Myocyte (in vitro differentiated cells): ENCODE results near the gene MBTPS1. TPM values are rescaled to one million over a fixed set of nuclear protein-coding genes. Genes with fewer than 3 reads are reported as not detected.

Source experiments
- DNase-seq: peaks from one replicate; pipeline ENCODE4 v3.0.0-alpha.2; 2012; ENCODE audit warnings: low read depth
- polyA plus RNA-seq: library from polyadenylated mRNA; unstranded; fragments of >200 nt; gene quantifications from one replicate; pipeline ENCODE4 v1.2.1, GENCODE V29; 2012; ENCODE audit warnings: missing spikeins
- total RNA-seq: library from RNA; depleted of rRNA; stranded (reverse); fragments of >200 nt; gene quantifications from 2 replicates; pipeline ENCODE4 v1.2.3, GENCODE V29; 2014

MBTPS1 gene
- total RNA-seq: 42.1 and 53.5 TPM in 2 replicates
- 69.7 TPM for polyA plus RNA-seq

- peak; percentile 99 for DNase-seq
Observed at GRCh38 chr16:84116720-84117493, at the start of gene MBTPS1. Gene MBTPS1, minus strand, starts transcription at chr16:84116942. Its CDS starts 15,159 bp downstream, at chr16:84101783.

- DNase-seq: no peak
Observed at GRCh38 chr16:84165746-84166145, 49.0 kb upstream of the MBTPS1 start.

- DNase-seq: no peak
Observed at GRCh38 chr16:84161801-84162200, 45.1 kb upstream of the MBTPS1 start.

GRCh38 chr16:84161037-84161436 is 44.3 kb upstream of the MBTPS1 start:
- DNase-seq: no peak

- DNase-seq: no peak
Observed at GRCh38 chr16:84159800-84160199, 43.1 kb upstream of the MBTPS1 start.

- no peak for DNase-seq
Observed at GRCh38 chr16:84159007-84159406, 42.3 kb upstream of the MBTPS1 start.

- no peak for DNase-seq
Observed at GRCh38 chr16:84156342-84156784, 39.6 kb upstream of the MBTPS1 start.

GRCh38 chr16:84155771-84156170 is 39.0 kb upstream of the MBTPS1 start:
- DNase-seq: no peak

GRCh38 chr16:84155226-84155625 is 38.5 kb upstream of the MBTPS1 start:
- DNase-seq: no peak

- no peak for DNase-seq
Observed at GRCh38 chr16:84153660-84154214, 37.0 kb upstream of the MBTPS1 start.

- DNase-seq: no peak
Observed at GRCh38 chr16:84150926-84151325, 34.2 kb upstream of the MBTPS1 start.

GRCh38 chr16:84144859-84145639 is 28.3 kb upstream of the MBTPS1 start, which contains the start of the genes DNAAF1 and HSDL1:
Gene DNAAF1, plus strand, starts transcription at chr16:84145308. Its CDS starts 133 bp downstream, at chr16:84145441.
Gene HSDL1, minus strand, starts transcription at chr16:84145177. Its CDS starts 13,856 bp downstream, at chr16:84131321.
- peak; percentile 88 for DNase-seq

- no peak for DNase-seq
Observed at GRCh38 chr16:84144209-84144858, 27.6 kb upstream of the MBTPS1 start.

GRCh38 chr16:84143784-84144199 is 27.1 kb upstream of the MBTPS1 start:
- DNase-seq: no peak

- DNase-seq: no peak
Observed at GRCh38 chr16:84143081-84143480, 26.3 kb upstream of the MBTPS1 start.

- DNase-seq: no peak
Observed at GRCh38 chr16:84141143-84141670, 24.5 kb upstream of the MBTPS1 start.

GRCh38 chr16:84139628-84140258 is 23.0 kb upstream of the MBTPS1 start:
- no peak for DNase-seq

GRCh38 chr16:84138824-84139627 is 22.3 kb upstream of the MBTPS1 start:
- peak; percentile 36 for DNase-seq

GRCh38 chr16:84138500-84138823 is 21.7 kb upstream of the MBTPS1 start:
- DNase-seq: no peak
